Measurements from ENCODE around the gene ZNF469. TPM values are rescaled to one million over a fixed set of nuclear protein-coding genes. Genes with fewer than 3 reads are reported as not detected.

Gene ZNF469
- total RNA-seq, 1 donor from 2014 or later: 4.2 TPM

- DNase-seq (no peak), ATAC-seq (ENCODE audit: low read depth) (no peak)
- Mint-ChIP-seq H3K9me3 (no peaks in the 10 kb centered on the region), H3K4me1 (no peaks in the 10 kb centered on the region), H3K27ac (no peak overlapping the region), H3K27me3 (no peaks in the 10 kb centered on the region), H3K36me3 (ENCODE audit: low read depth) (no peaks in the 10 kb centered on the region), H3K4me3 (no peak overlapping the region)
- no peak for TF ChIP-seq CTCF (IDR thresholded peaks at IDR 0.05)
- intact Hi-C loops (cut with micrococcal nuclease): no loop called here
- ChIA-PET POLR2A (no interaction called here), CTCF (no interaction called here)
Observed at GRCh38 chr16:88419790-88420189, 37.0 kb downstream of the ZNF469 start.

DNA sequence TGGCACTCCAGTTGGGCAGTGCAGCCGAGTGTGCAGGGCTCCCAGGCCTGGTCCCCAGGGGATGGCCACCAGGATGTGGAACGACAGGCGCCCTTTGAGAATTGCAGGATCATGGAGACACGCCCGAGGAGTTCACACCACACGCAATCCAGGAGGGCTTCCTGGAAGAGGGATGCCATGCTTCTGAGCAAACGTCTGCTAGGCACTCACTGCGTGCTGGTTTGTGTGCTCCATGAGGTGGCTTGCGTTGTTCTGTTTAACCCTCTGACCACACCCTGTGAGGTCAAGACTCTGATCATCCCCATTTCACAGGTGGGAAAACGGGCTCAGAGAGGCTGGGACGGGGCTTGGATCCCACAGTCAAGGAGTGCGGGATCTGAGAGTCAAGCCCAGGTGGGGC is 37.7 kb downstream of the ZNF469 start:
- Mint-ChIP-seq H3K36me3 (ENCODE audit: low read depth) (no peaks in the 10 kb centered on the region), H3K4me1 (no peaks in the 10 kb centered on the region), H3K27ac (no peak overlapping the region), H3K27me3 (no peaks in the 10 kb centered on the region), H3K9me3 (no peaks in the 10 kb centered on the region), H3K4me3 (no peak overlapping the region)
- no peak for ATAC-seq (ENCODE audit: low read depth)
- TF ChIP-seq CTCF (IDR thresholded peaks at IDR 0.05): no peak
- no peak for DNase-seq
- ChIA-PET POLR2A (no interaction called here), CTCF (no interaction called here)
- intact Hi-C loops (cut with micrococcal nuclease): no loop called here

DNA sequence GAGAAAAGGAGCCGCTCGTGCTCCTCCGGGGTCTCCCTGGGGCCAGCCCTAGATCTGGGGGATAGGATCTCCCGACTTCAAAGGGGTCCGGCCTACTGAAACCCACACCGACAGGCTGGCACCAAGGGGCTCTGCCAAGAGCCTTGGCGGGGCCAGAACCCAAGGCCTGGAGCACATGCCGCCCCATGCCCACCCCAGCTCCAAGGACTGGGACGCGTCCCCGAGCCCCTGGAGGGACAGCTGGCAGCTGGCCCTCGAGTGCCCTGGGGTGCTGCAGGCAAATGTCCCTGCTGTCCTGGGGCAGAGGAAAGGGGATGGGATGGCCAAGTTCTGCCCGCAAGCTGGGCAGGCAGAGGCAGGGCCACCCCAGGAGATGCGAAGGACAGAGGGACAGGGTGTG is 38.5 kb downstream of the ZNF469 start:
- ATAC-seq (ENCODE audit: low read depth) (no peak), DNase-seq (no peak)
- intact Hi-C loops (cut with micrococcal nuclease): no loop called here
- H3K9me3 Mint-ChIP-seq: no peaks in the 10 kb centered on the region
- no peak overlapping the region for H3K4me3 Mint-ChIP-seq
- H3K27ac Mint-ChIP-seq: no peak overlapping the region
- TF ChIP-seq CTCF (IDR thresholded peaks at IDR 0.05): no peak
- H3K27me3 Mint-ChIP-seq: no peaks in the 10 kb centered on the region
- CTCF ChIA-PET: no interaction called here
- POLR2A ChIA-PET: no interaction called here
- H3K4me1 Mint-ChIP-seq: no peaks in the 10 kb centered on the region
- H3K36me3 Mint-ChIP-seq (ENCODE audit: low read depth): no peaks in the 10 kb centered on the region

GRCh38 chr16:88421871-88422433 is 39.2 kb downstream of the ZNF469 start:
- CTCF ChIA-PET: no interaction called here
- Mint-ChIP-seq H3K9me3 (no peaks in the 10 kb centered on the region), H3K4me1 (no peaks in the 10 kb centered on the region), H3K36me3 (ENCODE audit: low read depth) (no peaks in the 10 kb centered on the region), H3K4me3 (no peak overlapping the region), H3K27ac (no peak overlapping the region), H3K27me3 (no peaks in the 10 kb centered on the region)
- no peak for TF ChIP-seq CTCF (IDR thresholded peaks at IDR 0.05)
- ATAC-seq (ENCODE audit: low read depth): no peak
- POLR2A ChIA-PET: no interaction called here
- no peak for DNase-seq
- intact Hi-C loops (cut with micrococcal nuclease): no loop called here

DNA sequence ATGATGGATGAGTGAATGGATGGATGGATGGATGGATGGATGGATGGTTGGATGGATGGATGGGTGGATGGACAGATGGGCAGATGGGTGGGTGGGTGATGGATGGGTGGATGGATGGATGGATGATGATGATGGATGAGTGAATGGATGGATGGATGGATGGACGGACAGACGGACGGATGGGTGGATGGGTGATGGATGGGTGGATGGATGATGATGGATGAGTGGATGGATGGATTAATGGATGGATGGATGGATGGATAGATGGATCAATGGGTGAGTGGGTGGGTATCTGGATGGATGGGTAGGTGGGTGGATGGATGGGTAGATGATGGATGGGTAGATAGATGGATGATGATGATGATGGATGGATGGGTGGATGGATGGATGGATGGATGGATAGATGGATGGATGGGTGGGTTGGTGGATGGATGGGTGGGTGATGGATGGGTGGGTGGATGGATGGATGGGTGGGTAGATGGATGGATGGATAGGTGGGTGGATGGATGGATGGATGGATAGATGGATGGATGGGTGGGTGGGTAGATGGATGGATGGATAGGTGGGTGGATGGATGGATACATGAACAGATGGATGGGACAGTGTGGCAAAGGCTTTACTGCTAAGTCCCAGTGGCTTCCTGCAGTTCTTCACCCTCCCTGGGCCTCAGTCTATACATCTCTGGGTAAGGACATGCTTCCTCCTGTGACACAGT is 40.1 kb downstream of the ZNF469 start:
- DNase-seq (no peak), ATAC-seq (ENCODE audit: low read depth) (peak; percentile 28)
- no peak for TF ChIP-seq CTCF (IDR thresholded peaks at IDR 0.05)
- Mint-ChIP-seq H3K9me3 (no peaks in the 10 kb centered on the region), H3K4me3 (no peak overlapping the region), H3K36me3 (ENCODE audit: low read depth) (no peaks in the 10 kb centered on the region), H3K27me3 (no peaks in the 10 kb centered on the region), H3K27ac (no peak overlapping the region), H3K4me1 (no peaks in the 10 kb centered on the region)
- POLR2A ChIA-PET: no interaction called here
- intact Hi-C loops (cut with micrococcal nuclease): no loop called here
- CTCF ChIA-PET: no interaction called here

Measured in activated B cell treated with CpG ODN at 0.5 μM for 24 hours (primary cell).